ENCODE data around the gene RTF2. TPM values are rescaled to one million over a fixed set of nuclear protein-coding genes. Genes with fewer than 3 reads are reported as not detected.

RTF2 gene
- total RNA-seq, 1 donor from 2014 or later: 31.7 TPM

- DNase-seq (ENCODE audit: low spot score) (peak; percentile 19), ATAC-seq (no peak)
Measured at GRCh38 chr20:56437196-56437960, 31.0 kb upstream of the RTF2 start.

GRCh38 chr20:56438284-56438683, 30.1 kb upstream of the RTF2 start:
- ATAC-seq: no peak
- no peak for DNase-seq (ENCODE audit: low spot score)

- DNase-seq (ENCODE audit: low spot score) (peak; percentile 39), ATAC-seq (no peak)
Measured at GRCh38 chr20:56439771-56440291, 28.6 kb upstream of the RTF2 start.

- DNase-seq (ENCODE audit: low spot score): peak; percentile 18
- no peak for ATAC-seq
Measured at GRCh38 chr20:56440346-56441007, 27.9 kb upstream of the RTF2 start.

- no peak for DNase-seq (ENCODE audit: low spot score)
- ATAC-seq: no peak
Measured at GRCh38 chr20:56442389-56443365, 25.8 kb upstream of the RTF2 start.

- DNase-seq (ENCODE audit: low spot score): no peak
Measured at GRCh38 chr20:56443654-56444540, 24.5 kb upstream of the RTF2 start.

GRCh38 chr20:56445130-56445529, 23.3 kb upstream of the RTF2 start:
- DNase-seq (ENCODE audit: low spot score): no peak
- ATAC-seq: no peak

More at GRCh38 chr20:56443654-56444540, 24.5 kb upstream of the RTF2 start:
- no peak for ATAC-seq

- no peak for ATAC-seq
- DNase-seq (ENCODE audit: low spot score): no peak
Measured at GRCh38 chr20:56445540-56445939, 22.9 kb upstream of the RTF2 start.

- ATAC-seq: no peak
- no peak for DNase-seq (ENCODE audit: low spot score)
Measured at GRCh38 chr20:56447227-56447626, 21.2 kb upstream of the RTF2 start.

- no peak for ATAC-seq
Measured at GRCh38 chr20:56449459-56449858, 19.0 kb upstream of the RTF2 start.

GRCh38 chr20:56451056-56451765, 17.2 kb upstream of the RTF2 start:
- no peak for DNase-seq (ENCODE audit: low spot score)
- ATAC-seq: no peak

More at GRCh38 chr20:56449459-56449858, 19.0 kb upstream of the RTF2 start:
- DNase-seq (ENCODE audit: low spot score): no peak

- DNase-seq (ENCODE audit: low spot score) (no peak), ATAC-seq (no peak)
Measured at GRCh38 chr20:56453352-56453751, 15.1 kb upstream of the RTF2 start.

- ATAC-seq (no peak), DNase-seq (ENCODE audit: low spot score) (no peak)
Measured at GRCh38 chr20:56454754-56455153, 13.7 kb upstream of the RTF2 start.

- DNase-seq (ENCODE audit: low spot score): no peak
Measured at GRCh38 chr20:56458206-56458821, 10.1 kb upstream of the RTF2 start.

GRCh38 chr20:56460459-56460858, 8.0 kb upstream of the RTF2 start:
- DNase-seq (ENCODE audit: low spot score) (no peak), ATAC-seq (no peak)

More at GRCh38 chr20:56458206-56458821, 10.1 kb upstream of the RTF2 start:
- peak; percentile 15 for ATAC-seq

- no peak for DNase-seq (ENCODE audit: low spot score)
- no peak for ATAC-seq
Measured at GRCh38 chr20:56461576-56461975, 6.9 kb upstream of the RTF2 start.

- ATAC-seq (no peak), DNase-seq (ENCODE audit: low spot score) (no peak)
Measured at GRCh38 chr20:56463428-56463827, 5.0 kb upstream of the RTF2 start.

GRCh38 chr20:56465997-56466396, 2.4 kb upstream of the RTF2 start:
- DNase-seq (ENCODE audit: low spot score) (no peak), ATAC-seq (no peak)

GRCh38 chr20:56467968-56468315, 485 bp upstream of the RTF2 start:
- ATAC-seq: no peak
- no peak for DNase-seq (ENCODE audit: low spot score)

Measured in left lobe of liver (tissue), 2 donors.